HepG2 (cell line): ENCODE results near the gene NCKAP5L. TPM values are rescaled to one million over a fixed set of nuclear protein-coding genes. Genes with fewer than 3 reads are reported as not detected.

ENCODE experiments used
- ARNTL ChIP-seq: sonication (generic); formaldehyde crosslinking; IDR thresholded peaks from 2 replicates; pipeline ENCODE4 v1.4.0; 2020; ENCODE audit warnings: mild to moderate bottlenecking, missing genetic modification reagents
- EHMT2 ChIP-seq: fragments of 200-600 bp; sonication (generic); IDR thresholded peaks from 2 replicates; pipeline ENCODE4 v1.7.0; 2017; ENCODE audit warnings: antibody characterized with exemption, low read depth, low read length, borderline replicate concordance
- GATA4 ChIP-seq: sonication (generic); IDR thresholded peaks from 2 replicates; pipeline ENCODE4 v1.6.1; 2016; ENCODE audit warnings: antibody characterized with exemption, low read depth, borderline replicate concordance
- HNRNPK ChIP-seq: fragments of 200-400 bp; formaldehyde crosslinking; IDR thresholded peaks from 2 replicates; pipeline ENCODE4 v1.6.1; 2018; ENCODE audit warnings: low read length, low read depth, moderate library complexity, mild to moderate bottlenecking; ENCODE audit not compliant: poor library complexity, severe bottlenecking
- KLF6 ChIP-seq: IDR thresholded peaks from 2 replicates; pipeline ENCODE4 v1.8.0; 2016; ENCODE audit warnings: missing biosample characterization, missing genetic modification reagents
- MXI1 ChIP-seq: IDR thresholded peaks from 3 replicates; pipeline ENCODE4 v1.6.1; 2012; ENCODE audit warnings: low read depth, low read length, inconsistent platforms, borderline replicate concordance
- NFE2 ChIP-seq: sonication (generic); formaldehyde crosslinking; IDR thresholded peaks from 2 replicates; pipeline ENCODE4 v1.4.0; 2020; ENCODE audit warnings: missing genetic modification reagents
- PHF21A ChIP-seq: sonication (generic); formaldehyde crosslinking; IDR thresholded peaks from 2 replicates; pipeline ENCODE4 v1.5.0; 2020; ENCODE audit warnings: mild to moderate bottlenecking, missing genetic modification reagents
- PHF5A ChIP-seq: IDR thresholded peaks from one replicate; pipeline ENCODE4 v1.6.1; 2018; ENCODE audit warnings: low read depth, missing genetic modification reagents; ENCODE audit not compliant: unreplicated experiment
- RBFOX2 ChIP-seq: fragments of 200-400 bp; formaldehyde crosslinking; IDR thresholded peaks from 2 replicates; pipeline ENCODE4 v1.6.1; 2017; ENCODE audit warnings: low read depth, mild to moderate bottlenecking, low read length
- SALL1 ChIP-seq: sonication (generic); formaldehyde crosslinking; IDR thresholded peaks from 2 replicates; pipeline ENCODE4 v1.8.0; 2022; ENCODE audit warnings: mild to moderate bottlenecking, missing genetic modification reagents
- ZFP90 ChIP-seq: sonication (generic); formaldehyde crosslinking; IDR thresholded peaks from 2 replicates; pipeline ENCODE4 v1.8.0; 2022; ENCODE audit warnings: missing genetic modification reagents, mild to moderate bottlenecking, inconsistent platforms, borderline replicate concordance
- ZMYM3 ChIP-seq: sonication (generic); formaldehyde crosslinking; IDR thresholded peaks from 2 replicates; pipeline ENCODE4 v1.5.1; 2020; ENCODE audit warnings: mild to moderate bottlenecking, missing genetic modification reagents
- ZNF496 ChIP-seq: sonication (generic); formaldehyde crosslinking; IDR thresholded peaks from 2 replicates; pipeline ENCODE4 v1.8.1; 2023; ENCODE audit warnings: mild to moderate bottlenecking, moderate library complexity, missing genetic modification reagents; ENCODE audit not compliant: insufficient replicate concordance
- ZNF501 ChIP-seq: sonication (generic); formaldehyde crosslinking; IDR thresholded peaks from 2 replicates; pipeline ENCODE4 v1.5.1; 2020; ENCODE audit warnings: mild to moderate bottlenecking, moderate library complexity, missing genetic modification reagents
- ZNF75D ChIP-seq: sonication (generic); formaldehyde crosslinking; IDR thresholded peaks from 2 replicates; pipeline ENCODE4 v1.8.1; 2023; ENCODE audit warnings: missing genetic modification reagents, mild to moderate bottlenecking, borderline replicate concordance
- ZNF782 ChIP-seq: sonication (generic); formaldehyde crosslinking; IDR thresholded peaks from 2 replicates; pipeline ENCODE4 v1.4.0; 2020; ENCODE audit warnings: missing genetic modification reagents, mild to moderate bottlenecking, borderline replicate concordance
- ZNF788 ChIP-seq: sonication (generic); formaldehyde crosslinking; IDR thresholded peaks from 2 replicates; pipeline ENCODE4 v1.5.0; 2020; ENCODE audit warnings: mild to moderate bottlenecking, missing genetic modification reagents, borderline replicate concordance
- polyA plus RNA-seq, 8 experiments: library from polyadenylated mRNA; depleted of rRNA in 3 of 8; stranded (reverse) in 7 of 8; unstranded in 1 of 8; fragments of >200 nt; fragmentation: Illumina TruSeq in 4 of 8; extraction: Trizol in 4 of 8; gene quantifications; 2 replicates each; pipeline versions ENCODE4 v1.2.1 to v1.2.3, GENCODE V29; 2011 to 2016; ENCODE audit warnings: low read depth in 4 of 8, missing spikeins in 1 of 8, mixed read lengths in 1 of 8; ENCODE audit not compliant: insufficient read depth in 1 of 8
- total RNA-seq, 5 experiments: library from RNA; depleted of rRNA; stranded (reverse); fragments of >200 nt; fragmentation: Illumina TruSeq; extraction: Trizol; gene quantifications; 2 replicates each; pipeline ENCODE4 v1.2.3, GENCODE V29; 2016; ENCODE audit warnings: low read depth in 1 of 5
- TF ChIP-seq, protein P1 (sequence below): IDR thresholded peaks from 2 replicates; pipeline ENCODE4 v1.6.1; 2016; ENCODE audit warnings: low read depth, borderline replicate concordance
- TF ChIP-seq, protein P2 (sequence below): sonication (generic); formaldehyde crosslinking; IDR thresholded peaks from 2 replicates; pipeline ENCODE4 v1.4.0; 2020; ENCODE audit warnings: missing genetic modification reagents
- TF ChIP-seq, protein P3 (sequence below): conservative IDR thresholded peaks from 2 replicates; pipeline ENCODE4 v1.6.1; 2018; ENCODE audit warnings: missing genetic modification reagents
- TF ChIP-seq, protein P4 (sequence below): sonication (generic); formaldehyde crosslinking; IDR thresholded peaks from 2 replicates; pipeline ENCODE4 v1.4.0; 2020; ENCODE audit warnings: low read depth, mild to moderate bottlenecking, missing genetic modification reagents

Gene NCKAP5L
- total and polyA plus RNA-seq, 2 of the 13 experiments (the other 11 are each of a cell fraction or from before 2014, with no cell fraction given): 4.1 to 9.0 TPM

DNA sequence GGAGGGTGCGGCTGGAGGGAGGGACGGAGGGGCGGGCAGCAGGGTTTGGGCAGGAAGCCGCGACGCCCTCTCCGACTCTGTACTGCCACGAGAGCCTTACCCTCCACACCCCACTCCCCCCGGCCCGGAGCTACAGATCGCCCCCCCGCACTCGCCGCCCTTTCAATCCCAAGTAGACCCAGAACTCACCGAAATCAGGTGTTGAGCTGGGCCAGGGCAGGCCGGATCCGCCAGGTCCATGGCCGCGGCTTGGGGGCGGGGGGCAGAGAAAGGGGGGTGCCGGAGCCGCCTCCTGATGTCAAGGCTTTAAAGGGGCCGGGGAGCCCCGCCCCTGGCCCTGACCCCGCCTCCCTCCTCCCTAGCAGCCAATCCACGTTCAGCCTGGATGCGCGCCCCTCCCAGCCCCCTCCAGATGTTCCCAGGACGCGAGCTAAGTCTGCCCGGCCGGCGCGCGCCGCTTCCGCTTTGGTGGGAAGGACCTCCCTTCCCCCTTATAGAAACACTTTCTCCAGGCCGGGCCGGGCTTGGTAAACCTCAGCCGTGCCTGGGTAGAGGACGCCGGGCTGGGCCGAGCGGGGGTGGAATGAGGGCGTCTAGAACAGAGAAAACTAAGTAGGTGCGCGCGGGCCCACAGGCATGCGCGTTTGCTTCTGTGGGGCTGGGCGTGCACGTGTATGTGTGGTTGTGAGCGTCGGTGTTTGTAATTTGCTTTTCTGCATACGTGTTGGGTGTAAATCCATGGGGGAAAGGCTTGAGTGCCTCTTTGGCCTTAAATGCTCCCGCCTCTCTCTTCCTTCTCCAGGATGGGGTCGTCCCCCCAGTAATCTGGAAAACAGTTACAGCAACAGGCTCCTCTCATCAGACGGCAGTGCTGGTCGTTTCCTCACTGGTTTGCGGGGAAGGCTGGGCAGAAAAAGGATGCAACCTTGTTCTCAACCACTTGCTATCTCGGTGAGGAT is at the start of gene NCKAP5L (continued):
- no peak for TF ChIP-seq ZNF782 (CRISPR knock-in tag)
- TF ChIP-seq MXI1: 0 out of 3 replicates have a peak, but pooled peaks have one; percentile 27
- no peak for TF ChIP-seq ZNF496 (CRISPR knock-in tag)
- TF ChIP-seq, protein P1, sequence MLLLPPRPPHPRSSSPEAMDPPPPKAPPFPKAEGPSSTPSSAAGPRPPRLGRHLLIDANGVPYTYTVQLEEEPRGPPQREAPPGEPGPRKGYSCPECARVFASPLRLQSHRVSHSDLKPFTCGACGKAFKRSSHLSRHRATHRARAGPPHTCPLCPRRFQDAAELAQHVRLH (CRISPR knock-in tag): 0 out of 2 replicates have a peak, but pooled peaks have one; percentile 0
- TF ChIP-seq ZNF75D (CRISPR knock-in tag): no peak
- no peak for TF ChIP-seq ZMYM3
- TF ChIP-seq, protein P2, sequence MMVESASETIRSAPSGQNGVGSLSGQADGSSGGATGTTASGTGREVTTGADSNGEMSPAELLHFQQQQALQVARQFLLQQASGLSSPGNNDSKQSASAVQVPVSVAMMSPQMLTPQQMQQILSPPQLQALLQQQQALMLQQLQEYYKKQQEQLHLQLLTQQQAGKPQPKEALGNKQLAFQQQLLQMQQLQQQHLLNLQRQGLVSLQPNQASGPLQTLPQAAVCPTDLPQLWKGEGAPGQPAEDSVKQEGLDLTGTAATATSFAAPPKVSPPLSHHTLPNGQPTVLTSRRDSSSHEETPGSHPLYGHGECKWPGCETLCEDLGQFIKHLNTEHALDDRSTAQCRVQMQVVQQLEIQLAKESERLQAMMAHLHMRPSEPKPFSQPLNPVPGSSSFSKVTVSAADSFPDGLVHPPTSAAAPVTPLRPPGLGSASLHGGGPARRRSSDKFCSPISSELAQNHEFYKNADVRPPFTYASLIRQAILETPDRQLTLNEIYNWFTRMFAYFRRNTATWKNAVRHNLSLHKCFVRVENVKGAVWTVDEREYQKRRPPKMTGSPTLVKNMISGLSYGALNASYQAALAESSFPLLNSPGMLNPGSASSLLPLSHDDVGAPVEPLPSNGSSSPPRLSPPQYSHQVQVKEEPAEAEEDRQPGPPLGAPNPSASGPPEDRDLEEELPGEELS: no peak
- 0 out of 2 replicates have a peak, but pooled peaks have one; percentile 22 for TF ChIP-seq ARNTL (CRISPR knock-in tag)
- TF ChIP-seq SALL1 (CRISPR knock-in tag): peak; percentile 66; the same call in 1 of the 2 replicates
- peak; percentile 63 for TF ChIP-seq RBFOX2
- TF ChIP-seq PHF21A: peak; percentile 77
- no peak for TF ChIP-seq EHMT2
- TF ChIP-seq HNRNPK: peak; percentile 36
- TF ChIP-seq, protein P3, sequence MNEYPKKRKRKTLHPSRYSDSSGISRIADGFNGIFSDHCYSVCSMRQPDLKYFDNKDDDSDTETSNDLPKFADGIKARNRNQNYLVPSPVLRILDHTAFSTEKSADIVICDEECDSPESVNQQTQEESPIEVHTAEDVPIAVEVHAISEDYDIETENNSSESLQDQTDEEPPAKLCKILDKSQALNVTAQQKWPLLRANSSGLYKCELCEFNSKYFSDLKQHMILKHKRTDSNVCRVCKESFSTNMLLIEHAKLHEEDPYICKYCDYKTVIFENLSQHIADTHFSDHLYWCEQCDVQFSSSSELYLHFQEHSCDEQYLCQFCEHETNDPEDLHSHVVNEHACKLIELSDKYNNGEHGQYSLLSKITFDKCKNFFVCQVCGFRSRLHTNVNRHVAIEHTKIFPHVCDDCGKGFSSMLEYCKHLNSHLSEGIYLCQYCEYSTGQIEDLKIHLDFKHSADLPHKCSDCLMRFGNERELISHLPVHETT: 0 out of 2 replicates have a peak, but pooled peaks have one; percentile 35
- 0 out of 2 replicates have a peak, but pooled peaks have one; percentile 11 for TF ChIP-seq ZFP90 (CRISPR knock-in tag)
- TF ChIP-seq ZNF788 (CRISPR knock-in tag): peak; percentile 76; the same call in 1 of the 2 replicates
- TF ChIP-seq PHF5A (CRISPR knock-in tag): peak; percentile 9
- no peak for TF ChIP-seq GATA4
- TF ChIP-seq ZNF501 (CRISPR knock-in tag): peak; percentile 78
- no peak for TF ChIP-seq NFE2
- peak; percentile 49; the same call in 1 of the 2 replicates for TF ChIP-seq KLF6 (CRISPR knock-in tag)
- TF ChIP-seq, protein P4, sequence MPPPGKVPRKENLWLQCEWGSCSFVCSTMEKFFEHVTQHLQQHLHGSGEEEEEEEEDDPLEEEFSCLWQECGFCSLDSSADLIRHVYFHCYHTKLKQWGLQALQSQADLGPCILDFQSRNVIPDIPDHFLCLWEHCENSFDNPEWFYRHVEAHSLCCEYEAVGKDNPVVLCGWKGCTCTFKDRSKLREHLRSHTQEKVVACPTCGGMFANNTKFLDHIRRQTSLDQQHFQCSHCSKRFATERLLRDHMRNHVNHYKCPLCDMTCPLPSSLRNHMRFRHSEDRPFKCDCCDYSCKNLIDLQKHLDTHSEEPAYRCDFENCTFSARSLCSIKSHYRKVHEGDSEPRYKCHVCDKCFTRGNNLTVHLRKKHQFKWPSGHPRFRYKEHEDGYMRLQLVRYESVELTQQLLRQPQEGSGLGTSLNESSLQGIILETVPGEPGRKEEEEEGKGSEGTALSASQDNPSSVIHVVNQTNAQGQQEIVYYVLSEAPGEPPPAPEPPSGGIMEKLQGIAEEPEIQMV: 0 out of 2 replicates have a peak, but pooled peaks have one; percentile 29
